8988T (cell line): ENCODE results near the gene CDH13.

Experiments
- DNase-seq: peaks from one replicate; pipeline ENCODE4 v3.0.0; 2011

The CDH13 gene

GRCh38 chr16:82793528-82794245 lies 166.9 kb downstream of the CDH13 start:
- no peak for DNase-seq

DNA sequence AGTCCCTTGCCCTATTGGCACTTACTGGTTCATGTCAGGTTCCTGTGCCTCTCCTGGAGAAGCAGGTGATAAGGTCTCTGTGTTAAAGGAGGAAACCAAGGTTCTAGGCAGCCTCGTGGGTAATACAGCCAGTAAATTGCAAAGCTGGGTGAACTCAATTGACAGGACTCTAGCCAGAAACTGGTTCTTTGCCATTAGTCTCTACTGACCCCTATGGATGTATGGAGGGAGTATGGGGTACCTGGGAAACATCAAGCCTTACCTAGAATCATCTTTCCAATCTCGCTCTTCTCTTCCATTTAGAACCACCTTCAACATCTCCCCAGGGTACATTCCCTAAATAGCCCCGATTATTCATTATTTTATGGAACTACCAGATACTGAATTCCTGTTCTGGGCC lies 169.3 kb downstream of the CDH13 start:
- no peak for DNase-seq

GRCh38 chr16:82801361-82801760 lies 174.6 kb downstream of the CDH13 start:
- DNase-seq: no peak

DNA sequence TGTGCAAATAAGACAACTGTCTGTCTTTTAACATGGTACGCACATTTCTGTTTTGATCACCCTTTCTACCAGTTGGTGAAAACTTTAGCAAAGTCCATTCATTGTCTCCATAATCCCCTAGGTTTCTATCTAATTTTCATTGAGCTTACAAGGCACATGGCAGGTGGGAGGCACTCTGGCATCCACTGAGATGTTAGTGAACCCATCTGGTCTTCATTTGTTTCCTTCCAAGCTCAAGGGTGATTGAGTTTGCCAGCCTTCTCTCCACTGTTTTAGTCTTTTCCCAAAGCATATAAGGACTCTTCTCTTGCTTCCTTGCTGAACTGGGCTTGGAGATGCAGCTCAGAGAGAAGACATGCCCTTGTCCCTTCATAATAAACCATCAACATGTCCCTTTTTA lies 179.1 kb downstream of the CDH13 start:
- no peak for DNase-seq

GRCh38 chr16:82807311-82807710 lies 180.5 kb downstream of the CDH13 start:
- no peak for DNase-seq

DNA sequence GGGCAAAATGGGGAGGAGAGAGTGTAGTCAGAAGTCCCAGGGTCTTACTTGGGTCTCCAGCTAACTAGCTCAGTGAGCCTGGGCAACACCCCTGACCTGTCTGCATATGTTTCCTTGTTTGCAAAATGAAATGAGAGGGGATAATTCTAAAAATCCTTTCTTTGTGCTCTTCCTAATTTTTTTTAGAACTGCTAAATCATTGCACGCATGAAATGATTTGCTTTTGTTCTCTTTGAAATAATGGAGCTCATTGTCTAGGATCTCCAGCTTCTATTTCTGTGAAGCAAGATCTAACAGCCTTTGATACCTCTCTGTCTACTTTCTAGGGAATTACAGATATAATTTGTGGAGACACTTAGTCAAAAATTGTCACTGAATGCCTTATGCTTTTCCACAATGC lies 181.3 kb downstream of the CDH13 start:
- DNase-seq: no peak

DNA sequence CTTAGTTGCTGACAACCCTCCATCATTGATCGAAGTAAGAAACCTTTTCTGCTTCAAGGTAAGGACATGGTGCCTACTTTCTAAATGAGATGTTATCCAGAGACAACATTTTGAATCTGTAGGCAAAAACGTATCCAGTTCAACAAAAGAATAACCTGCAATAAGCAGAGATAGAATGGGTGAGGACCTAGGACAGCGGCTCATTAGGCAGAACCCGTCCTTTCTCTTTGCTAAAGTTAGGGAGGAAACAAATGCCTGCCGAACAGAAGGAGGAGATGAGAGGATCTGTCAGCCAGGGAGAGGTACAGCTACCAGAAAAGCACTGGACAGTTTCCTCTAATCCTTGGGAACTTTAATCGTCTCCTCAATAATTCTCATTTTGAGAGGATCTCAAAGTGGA lies 183.3 kb downstream of the CDH13 start:
- no peak for DNase-seq

DNA sequence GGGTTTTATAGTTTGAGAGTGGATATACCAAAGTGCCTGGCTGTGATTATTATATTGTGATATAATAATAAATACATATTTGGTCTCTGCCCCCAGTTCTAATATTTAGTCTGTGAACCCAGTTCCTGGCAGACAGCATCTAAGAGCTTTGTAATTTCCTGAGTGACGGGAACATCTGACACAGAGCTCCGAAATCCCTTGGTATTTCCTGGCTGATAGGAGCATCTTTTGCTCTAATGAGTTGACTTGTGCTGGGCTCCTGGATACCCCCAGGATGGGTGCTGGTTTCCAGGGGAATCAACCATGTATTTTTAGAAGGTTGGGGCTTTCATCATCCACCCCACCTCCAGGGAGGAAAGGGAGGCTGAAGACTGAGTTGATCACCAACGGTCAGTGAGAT lies 187.3 kb downstream of the CDH13 start:
- no peak for DNase-seq

- no peak for DNase-seq
Measured at GRCh38 chr16:82819286-82819685, 192.5 kb downstream of the CDH13 start.

DNA sequence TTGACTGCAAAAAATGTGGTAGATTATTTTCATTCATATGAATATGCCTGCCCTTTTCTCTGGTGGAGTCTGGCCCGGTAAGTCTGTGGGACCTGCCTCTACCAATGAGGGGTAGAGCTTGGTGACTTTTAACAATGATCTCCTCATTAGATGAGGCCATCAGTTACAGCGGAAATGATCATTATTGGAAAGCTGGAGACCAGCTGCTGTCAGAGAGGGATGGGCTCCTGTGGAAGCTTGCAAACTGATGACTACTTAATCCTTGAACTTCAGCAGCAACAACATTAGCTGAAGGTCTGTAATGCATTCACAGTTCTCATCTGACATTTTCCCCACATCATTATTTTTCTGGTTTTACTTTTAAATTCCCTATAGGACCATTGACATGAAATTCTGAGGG lies 194.1 kb downstream of the CDH13 start:
- DNase-seq: no peak

GRCh38 chr16:82824408-82824807 lies 197.6 kb downstream of the CDH13 start:
- no peak for DNase-seq

GRCh38 chr16:82829301-82829700 lies 202.5 kb downstream of the CDH13 start:
- no peak for DNase-seq

DNA sequence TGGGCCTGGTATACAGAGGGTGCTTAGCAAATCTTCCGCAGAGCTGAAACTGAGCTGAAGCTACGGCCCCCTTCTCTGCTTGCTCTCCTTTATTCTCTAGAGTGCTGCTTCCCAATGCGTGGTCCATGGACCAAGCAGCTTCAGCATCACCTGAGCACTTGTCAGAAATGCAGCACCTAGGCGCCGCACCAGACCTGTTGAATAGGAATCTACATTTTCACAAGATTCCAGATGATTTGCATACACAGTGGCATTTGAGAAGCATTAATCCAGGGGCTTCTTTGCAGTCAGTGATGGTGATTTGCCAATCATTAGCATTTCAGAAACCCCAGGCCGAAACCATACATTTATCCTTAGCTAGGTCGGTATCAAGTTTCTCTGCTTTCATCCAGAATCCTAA lies 204.2 kb downstream of the CDH13 start:
- DNase-seq: no peak

DNA sequence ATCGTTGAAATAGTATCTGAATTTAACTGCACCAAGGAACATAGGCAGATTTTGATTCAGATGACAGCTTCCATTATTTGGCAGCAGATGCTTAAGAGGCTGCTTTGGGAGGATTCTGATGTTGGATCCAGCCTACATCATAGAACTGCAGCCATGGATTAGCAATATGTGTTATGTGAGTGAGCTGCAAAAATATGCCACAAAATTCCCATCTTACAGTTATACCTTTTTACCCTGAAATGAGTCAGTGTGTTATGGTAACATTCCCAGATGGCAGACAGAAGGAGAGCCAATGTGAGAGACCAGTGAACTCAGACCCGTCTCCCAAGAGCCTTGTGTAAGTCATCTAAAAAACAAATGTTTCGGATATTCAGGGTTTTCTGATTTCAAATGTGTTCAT lies 206.1 kb downstream of the CDH13 start:
- DNase-seq: no peak

GRCh38 chr16:82833378-82833993 lies 206.7 kb downstream of the CDH13 start:
- no peak for DNase-seq

GRCh38 chr16:82834151-82834815 lies 207.5 kb downstream of the CDH13 start:
- DNase-seq: no peak

- no peak for DNase-seq
Measured at GRCh38 chr16:82835487-82836155, 208.9 kb downstream of the CDH13 start.

DNA sequence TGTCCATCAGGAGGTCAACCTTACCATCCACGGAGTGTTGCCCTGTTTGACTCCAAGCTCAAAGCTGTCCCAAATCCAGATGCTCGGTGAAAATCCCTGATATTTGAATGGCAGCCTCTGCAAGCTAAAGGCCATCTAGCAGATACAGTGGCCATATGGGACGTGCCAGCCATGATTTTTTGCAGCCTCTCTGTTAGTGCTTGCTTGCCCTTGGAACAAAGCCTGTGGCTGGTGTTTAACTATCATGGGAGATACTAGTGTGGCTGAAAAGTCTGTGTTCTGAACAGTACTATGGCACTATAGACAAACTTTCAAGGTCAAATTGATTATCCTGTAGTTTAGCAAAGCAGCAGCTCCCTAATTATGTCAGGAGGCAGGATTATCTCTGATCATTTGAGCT lies 214.3 kb downstream of the CDH13 start:
- DNase-seq: no peak

DNA sequence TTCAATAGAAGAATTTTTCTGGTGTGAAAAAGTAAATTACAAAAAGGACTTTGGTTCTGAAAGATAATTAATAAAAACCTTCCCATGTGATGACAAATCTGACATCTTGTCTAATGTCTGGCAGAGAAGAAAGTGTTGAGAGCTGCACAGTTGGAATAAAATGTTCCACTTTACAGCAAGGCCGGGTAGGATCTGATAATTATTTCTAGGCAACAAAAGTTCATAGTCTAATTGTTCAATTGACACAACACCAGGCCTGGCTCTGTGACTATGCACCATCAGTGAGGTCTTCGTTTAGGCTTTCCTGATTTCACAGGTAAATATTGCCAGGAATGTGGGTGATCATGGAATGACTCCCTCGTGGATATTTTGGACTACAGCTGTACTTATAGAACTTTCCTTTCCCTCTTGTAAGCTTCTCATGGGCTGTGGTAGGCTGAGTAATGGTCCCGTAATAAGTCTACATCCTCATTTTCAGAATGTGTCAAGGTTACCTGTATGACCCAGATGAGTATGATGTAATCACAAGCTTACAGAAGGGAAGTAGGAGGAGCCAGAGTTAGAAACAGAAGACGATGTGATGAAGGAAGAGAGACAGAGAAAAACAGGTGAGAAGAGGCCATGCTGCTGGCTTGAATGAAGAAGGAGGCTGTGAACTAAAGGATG lies 217.0 kb downstream of the CDH13 start:
- no peak for DNase-seq

GRCh38 chr16:82845116-82845515 lies 218.3 kb downstream of the CDH13 start:
- DNase-seq: no peak

DNA sequence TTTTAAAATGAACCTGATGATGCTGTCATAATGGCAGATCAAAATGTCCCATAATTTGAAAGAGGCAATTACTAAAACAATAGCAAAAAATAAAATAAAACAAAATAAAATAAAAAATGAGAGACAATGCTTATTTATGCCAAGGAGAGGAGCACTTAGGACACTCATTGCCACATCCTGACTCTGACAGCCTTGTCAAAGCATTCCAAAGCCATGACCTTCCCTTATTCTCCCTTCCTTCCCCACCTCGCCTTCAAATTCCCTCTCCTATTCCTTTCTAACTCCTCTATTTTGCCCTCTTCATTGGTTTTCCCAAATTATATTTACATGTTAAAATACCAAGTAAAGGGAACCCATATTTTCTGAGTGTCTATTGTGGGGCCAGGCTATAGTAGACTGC lies 220.0 kb downstream of the CDH13 start:
- no peak for DNase-seq

DNA sequence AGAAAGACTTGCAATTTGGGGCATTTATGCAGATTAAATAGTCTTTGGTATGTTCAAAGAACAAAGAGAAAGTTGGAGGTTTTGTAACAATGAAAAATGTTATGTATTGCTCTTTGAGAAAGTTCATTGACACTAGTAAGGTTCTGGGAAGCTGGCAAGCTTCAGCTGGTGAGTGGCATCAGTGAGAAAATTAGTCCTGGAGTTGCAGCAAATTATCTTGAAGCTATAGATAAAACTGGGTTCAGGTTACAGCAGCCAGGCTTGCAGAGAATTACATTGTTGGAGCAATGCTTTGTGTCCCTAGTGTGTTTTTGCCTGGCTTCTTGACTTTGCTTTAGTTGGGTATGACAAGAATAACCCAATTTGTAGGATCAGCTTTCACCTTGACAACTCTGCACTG lies 221.2 kb downstream of the CDH13 start:
- DNase-seq: no peak

GRCh38 chr16:82852388-82853008 lies 225.7 kb downstream of the CDH13 start:
- DNase-seq: no peak
